ENCODE data around the gene DHRSX. TPM values are rescaled to one million over a fixed set of nuclear protein-coding genes. Genes with fewer than 3 reads are reported as not detected.

DHRSX gene
- total and polyA plus RNA-seq, 9 of the 15 experiments (the other 6 are each of a cell fraction or from before 2014, with no cell fraction given): 0.59 to 11.0 (median 6.2) TPM

DNA sequence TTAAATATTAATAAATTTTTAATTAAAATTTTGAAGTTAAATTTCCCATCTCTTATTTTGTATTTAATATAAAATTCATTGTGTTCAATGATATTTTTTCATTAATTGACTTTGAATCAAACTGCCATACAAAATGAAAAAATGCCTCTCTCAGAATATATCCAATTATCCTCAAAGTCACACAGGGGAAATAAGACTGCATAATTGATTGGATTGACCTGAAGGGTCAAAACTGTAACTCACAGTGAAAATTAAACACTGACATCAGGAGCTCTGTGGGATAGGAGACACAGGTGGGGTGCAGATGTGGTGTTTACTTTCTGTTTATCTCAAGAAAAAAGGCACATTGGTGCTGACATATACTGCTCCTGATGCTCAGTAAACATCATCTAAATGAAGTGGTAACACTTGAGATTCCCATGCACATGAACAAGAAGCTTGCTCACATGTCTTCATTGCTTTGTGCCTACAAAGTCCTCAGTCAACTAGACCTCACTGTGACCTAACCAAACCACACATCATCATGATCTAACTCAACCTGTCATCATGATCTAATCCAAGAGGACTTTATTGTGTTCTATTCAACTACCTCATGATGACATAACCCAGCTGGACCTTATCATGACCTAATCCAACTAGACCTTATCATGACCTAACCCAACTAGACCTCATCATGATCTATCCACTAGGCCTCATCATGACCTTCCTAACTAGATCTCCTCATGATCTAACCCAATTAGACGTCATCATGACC lies 83.7 kb downstream of the DHRSX start:
- Histone ChIP-seq H3K9me3 (replicated peaks; ENCODE audit: control insufficient read depth, insufficient read depth, low read depth, low read length) (no peaks in the 10 kb centered on the region), H2AFZ (ENCODE audit: low read depth, low read length) (no peak overlapping the region), H3K9me1 (ENCODE audit: control insufficient read depth, insufficient read depth, low read length) (no peaks in the 10 kb centered on the region), H3K4me1 (replicated peaks in 1 of 2; ENCODE audit: control insufficient read depth in 2 of 2, insufficient read depth in 2 of 2, low read length in 2 of 2) (no peaks in the 10 kb centered on the region), H3K4me2 (ENCODE audit: insufficient read depth, low read length) (no peak overlapping the region), H3K27me3 (ENCODE audit: control insufficient read depth in 2 of 2, insufficient read depth in 2 of 2, low read length in 2 of 2) (no peaks in the 10 kb centered on the region), H3K27ac (ENCODE audit: extremely low read depth, low read depth, low read length) (no peak overlapping the region), H3K4me3 (no peak overlapping the region), H3K9ac (ENCODE audit: insufficient read depth in 1 of 2, low read depth in 2 of 2, low read length in 2 of 2) (no peak overlapping the region), H3K79me2 (ENCODE audit: control insufficient read depth, insufficient read depth, low read length) (no peaks in the 10 kb centered on the region), H3K36me3 (ENCODE audit: control insufficient read depth, insufficient read depth, low read length) (no peaks in the 10 kb centered on the region), H4K20me1 (replicated peaks; ENCODE audit: control insufficient read depth, insufficient read depth, low read length) (no peaks in the 10 kb centered on the region)
- BruUV-seq (replicated peaks): no TSS peak
- intact Hi-C loops (cut with micrococcal nuclease) (no loop called here), in situ Hi-C loops (cut with MboI) (no loop called here)
- FAIRE-seq: no peak
- ATAC-seq: no peak
- no peak for TF ChIP-seq CAMTA2 (CRISPR knock-in tag; conservative IDR thresholded peaks at IDR 0.05)
- TF ChIP-seq, protein P1, sequence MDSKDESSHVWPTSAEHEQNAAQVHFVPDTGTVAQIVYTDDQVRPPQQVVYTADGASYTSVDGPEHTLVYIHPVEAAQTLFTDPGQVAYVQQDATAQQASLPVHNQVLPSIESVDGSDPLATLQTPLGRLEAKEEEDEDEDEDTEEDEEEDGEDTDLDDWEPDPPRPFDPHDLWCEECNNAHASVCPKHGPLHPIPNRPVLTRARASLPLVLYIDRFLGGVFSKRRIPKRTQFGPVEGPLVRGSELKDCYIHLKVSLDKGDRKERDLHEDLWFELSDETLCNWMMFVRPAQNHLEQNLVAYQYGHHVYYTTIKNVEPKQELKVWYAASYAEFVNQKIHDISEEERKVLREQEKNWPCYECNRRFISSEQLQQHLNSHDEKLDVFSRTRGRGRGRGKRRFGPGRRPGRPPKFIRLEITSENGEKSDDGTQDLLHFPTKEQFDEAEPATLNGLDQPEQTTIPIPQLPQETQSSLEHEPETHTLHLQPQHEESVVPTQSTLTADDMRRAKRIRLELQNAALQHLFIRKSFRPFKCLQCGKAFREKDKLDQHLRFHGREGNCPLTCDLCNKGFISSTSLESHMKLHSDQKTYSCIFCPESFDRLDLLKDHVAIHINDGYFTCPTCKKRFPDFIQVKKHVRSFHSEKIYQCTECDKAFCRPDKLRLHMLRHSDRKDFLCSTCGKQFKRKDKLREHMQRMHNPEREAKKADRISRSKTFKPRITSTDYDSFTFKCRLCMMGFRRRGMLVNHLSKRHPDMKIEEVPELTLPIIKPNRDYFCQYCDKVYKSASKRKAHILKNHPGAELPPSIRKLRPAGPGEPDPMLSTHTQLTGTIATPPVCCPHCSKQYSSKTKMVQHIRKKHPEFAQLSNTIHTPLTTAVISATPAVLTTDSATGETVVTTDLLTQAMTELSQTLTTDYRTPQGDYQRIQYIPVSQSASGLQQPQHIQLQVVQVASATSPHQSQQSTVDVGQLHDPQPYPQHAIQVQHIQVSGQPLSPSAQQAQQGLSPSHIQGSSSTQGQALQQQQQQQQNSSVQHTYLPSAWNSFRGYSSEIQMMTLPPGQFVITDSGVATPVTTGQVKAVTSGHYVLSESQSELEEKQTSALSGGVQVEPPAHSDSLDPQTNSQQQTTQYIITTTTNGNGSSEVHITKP (IDR thresholded peaks at IDR 0.05; ENCODE audit: partially characterized antibody): no peak
- TF ChIP-seq, protein P2, sequence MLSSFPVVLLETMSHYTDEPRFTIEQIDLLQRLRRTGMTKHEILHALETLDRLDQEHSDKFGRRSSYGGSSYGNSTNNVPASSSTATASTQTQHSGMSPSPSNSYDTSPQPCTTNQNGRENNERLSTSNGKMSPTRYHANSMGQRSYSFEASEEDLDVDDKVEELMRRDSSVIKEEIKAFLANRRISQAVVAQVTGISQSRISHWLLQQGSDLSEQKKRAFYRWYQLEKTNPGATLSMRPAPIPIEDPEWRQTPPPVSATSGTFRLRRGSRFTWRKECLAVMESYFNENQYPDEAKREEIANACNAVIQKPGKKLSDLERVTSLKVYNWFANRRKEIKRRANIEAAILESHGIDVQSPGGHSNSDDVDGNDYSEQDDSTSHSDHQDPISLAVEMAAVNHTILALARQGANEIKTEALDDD (IDR thresholded peaks at IDR 0.05): peak; percentile 33; the same call in 1 of the 2 replicates
- TF ChIP-seq ARNT (IDR thresholded peaks at IDR 0.05): no peak
- no peak for TF ChIP-seq ZNF444 (CRISPR knock-in tag; IDR thresholded peaks at IDR 0.05)
- no peak for DNase-seq (ENCODE audit: extremely low read depth in 1 of 4, low spot score in 3 of 4)
- ChIA-PET CTCF (ENCODE audit: low intra/inter-chr PET ratio) (no interaction called here), POLR2A (no interaction called here)
- WGBS (ENCODE audit: insufficient coverage, low coverage, missing lambda C conversion rate): 0% methylated on average over 1 of the region's 1 CpG
